D721Med (cell line): ENCODE measurements around the gene MPDU1.
A peak's percentile ranks its signal among the peaks of the same experiment; 100 is the strongest.

Experiments used
- DNase-seq: peaks from one replicate; pipeline ENCODE4 v3.0.0; 2011; ENCODE audit warnings: low spot score; ENCODE audit not compliant: insufficient read length
- FAIRE-seq: peaks from 2 replicates; lab custom pipeline; 2011; peaks lifted over from hg19 to GRCh38; lab: Jason Lieb, UNC
- TF ChIP-seq, protein P1 (sequence below): IDR thresholded peaks from 2 replicates; pipeline ENCODE4 v1.5.1; 2012; ENCODE audit warnings: mild to moderate bottlenecking, control low read depth; ENCODE audit not compliant: insufficient read depth; ENCODE audit errors: missing control alignments

Gene MPDU1

DNA sequence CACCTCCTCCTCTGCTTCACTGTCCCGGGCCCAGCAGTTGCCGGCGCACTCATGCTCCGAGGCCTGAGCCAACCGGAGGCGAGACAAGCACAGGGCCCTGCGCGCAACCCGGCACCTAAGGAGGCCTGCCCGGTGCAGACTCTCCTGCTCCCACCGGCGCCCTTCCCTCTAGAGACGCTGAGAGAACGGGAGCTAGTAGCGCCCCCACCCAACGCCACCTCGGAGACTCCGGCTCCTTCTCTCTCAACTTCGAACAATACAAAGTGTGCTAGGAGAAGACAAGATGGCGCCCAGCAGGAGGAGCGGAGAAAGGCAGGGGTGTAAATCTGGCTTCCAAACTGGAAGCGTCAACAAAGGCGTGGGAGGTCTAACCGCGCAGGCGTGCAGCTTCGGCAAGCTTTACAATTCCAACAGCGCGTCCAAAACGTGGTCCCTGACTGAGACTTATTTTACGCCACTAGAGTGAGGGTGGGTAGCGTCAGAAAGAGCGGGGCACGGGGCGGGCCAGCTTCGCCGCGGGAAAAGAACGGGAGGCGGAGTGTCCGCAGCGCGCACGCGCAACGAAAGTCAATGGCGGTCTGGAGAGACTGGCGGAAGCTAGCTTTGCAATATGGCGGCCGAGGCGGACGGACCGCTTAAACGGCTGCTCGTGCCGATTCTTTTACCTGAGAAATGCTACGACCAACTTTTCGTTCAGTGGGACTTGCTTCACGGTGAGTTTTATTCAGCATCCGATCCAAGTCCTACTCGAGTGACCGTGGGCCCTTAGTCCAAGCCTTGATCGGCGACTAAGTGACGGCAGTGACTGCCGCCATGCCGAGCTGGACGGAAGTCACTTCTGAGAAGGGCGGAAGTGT, at the start of gene MPDU1:
TSS of gene MPDU1 (plus strand) at position 600 of the 857 bp plus-strand sequence. CDS start at position 611, 11 bp downstream.
- TF ChIP-seq, protein P1, sequence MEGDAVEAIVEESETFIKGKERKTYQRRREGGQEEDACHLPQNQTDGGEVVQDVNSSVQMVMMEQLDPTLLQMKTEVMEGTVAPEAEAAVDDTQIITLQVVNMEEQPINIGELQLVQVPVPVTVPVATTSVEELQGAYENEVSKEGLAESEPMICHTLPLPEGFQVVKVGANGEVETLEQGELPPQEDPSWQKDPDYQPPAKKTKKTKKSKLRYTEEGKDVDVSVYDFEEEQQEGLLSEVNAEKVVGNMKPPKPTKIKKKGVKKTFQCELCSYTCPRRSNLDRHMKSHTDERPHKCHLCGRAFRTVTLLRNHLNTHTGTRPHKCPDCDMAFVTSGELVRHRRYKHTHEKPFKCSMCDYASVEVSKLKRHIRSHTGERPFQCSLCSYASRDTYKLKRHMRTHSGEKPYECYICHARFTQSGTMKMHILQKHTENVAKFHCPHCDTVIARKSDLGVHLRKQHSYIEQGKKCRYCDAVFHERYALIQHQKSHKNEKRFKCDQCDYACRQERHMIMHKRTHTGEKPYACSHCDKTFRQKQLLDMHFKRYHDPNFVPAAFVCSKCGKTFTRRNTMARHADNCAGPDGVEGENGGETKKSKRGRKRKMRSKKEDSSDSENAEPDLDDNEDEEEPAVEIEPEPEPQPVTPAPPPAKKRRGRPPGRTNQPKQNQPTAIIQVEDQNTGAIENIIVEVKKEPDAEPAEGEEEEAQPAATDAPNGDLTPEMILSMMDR, result no peak
- peak; percentile 83 for DNase-seq
- peak; percentile 51 for FAIRE-seq

DNA sequence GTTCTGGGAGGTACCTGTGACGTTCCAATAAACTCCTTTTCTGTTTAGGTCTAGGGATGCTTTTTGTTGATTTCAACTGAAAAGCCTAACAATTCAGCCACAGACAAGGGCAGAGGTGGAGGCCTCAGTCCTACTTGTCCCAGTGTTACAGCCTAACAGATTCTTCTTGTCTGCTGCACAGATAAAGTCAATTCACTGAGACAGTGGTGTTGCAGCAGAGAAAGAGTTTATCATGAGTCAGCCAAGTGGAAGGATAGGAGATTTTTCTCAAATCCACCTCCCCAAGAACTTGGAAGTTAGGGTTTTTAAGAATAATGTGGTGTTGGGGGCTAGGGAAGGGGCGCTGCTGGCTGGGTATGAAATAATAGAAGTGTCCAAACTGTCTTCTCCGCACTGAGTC, 45.6 kb upstream of the MPDU1 start:
- FAIRE-seq (no peak), DNase-seq (no peak)
- TF ChIP-seq, protein P1, result no peak

DNA sequence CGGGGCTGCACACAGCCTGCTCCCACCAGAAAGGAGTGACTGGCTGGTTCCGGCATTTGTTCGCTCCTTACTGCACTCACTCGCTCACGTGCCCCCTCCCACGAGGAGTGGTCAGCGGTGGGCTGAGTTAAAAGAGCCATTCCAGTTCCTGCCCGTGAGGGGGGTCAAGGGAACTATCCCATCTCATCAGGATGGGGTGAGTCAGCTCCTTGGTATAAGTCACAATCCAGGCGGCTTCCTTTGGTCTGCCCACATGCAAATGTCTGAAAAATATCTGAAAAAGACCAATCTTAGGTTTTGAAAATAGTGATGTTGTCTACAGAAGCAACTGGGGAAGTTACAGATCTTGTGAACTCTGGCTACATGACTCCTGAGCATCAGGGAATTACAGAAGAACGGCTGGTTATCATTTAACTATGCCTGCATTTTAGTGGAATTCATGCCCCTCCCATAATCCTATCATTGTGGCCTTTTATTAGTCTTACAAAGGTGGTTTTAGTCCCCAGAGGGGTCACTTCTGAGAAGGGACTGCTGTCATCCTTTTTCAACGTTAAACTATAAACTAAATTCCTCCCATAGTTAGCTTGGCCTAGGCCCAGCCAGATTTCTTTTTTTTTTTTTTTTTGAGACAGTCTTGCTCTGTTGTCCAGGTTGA, 44.6 kb upstream of the MPDU1 start:
- DNase-seq (no peak), FAIRE-seq (no peak)
- TF ChIP-seq, protein P1, result no peak

DNA sequence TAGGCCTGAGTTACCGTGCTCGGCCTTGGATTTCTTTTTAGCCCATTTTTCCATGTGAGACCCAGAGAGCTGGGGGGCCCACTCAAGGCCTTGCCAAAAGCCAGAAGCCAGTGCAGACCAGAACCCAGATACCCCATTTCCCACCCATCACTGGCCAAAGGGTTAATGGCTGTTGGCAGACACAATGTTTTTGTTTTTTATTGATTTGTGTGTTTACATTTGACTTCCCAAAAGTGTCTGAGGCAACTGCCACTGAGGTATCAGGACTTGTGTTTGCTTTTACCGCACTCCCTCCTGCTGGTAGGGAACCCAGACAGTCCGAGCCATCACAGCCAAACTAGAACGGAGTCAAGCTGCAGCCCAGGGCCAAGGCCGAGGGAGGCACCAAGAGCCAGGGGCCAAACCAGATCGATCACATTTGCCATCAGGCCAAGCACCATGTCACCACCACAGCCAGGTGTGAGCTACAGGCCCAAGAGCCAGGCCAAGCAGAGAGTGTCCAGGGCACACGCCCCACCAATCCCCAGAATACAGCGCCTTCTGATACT, 42.5 kb upstream of the MPDU1 start:
- DNase-seq (no peak), FAIRE-seq (no peak)
- TF ChIP-seq, protein P1, result no peak

DNA sequence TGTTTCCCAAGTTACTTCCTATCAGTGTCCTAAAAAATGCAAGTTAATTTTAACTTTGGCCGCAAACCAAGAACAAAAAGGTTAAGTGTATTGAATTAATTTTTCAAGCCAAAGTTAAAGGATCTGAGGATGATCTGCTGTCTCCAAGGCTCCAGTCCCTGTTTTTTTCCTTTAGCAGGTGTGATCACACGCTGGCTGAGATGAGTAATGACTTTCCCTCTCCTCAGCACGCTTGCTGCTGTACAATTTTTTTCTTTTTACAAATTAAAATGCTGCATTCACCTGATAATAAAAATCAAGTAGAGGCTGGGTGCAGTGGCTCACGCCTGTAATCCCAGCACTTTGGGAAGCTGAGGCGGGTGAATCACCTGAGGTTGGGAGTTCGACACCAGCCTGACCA, 38.7 kb upstream of the MPDU1 start:
- no peak for FAIRE-seq
- TF ChIP-seq, protein P1, result no peak
- no peak for DNase-seq

DNA sequence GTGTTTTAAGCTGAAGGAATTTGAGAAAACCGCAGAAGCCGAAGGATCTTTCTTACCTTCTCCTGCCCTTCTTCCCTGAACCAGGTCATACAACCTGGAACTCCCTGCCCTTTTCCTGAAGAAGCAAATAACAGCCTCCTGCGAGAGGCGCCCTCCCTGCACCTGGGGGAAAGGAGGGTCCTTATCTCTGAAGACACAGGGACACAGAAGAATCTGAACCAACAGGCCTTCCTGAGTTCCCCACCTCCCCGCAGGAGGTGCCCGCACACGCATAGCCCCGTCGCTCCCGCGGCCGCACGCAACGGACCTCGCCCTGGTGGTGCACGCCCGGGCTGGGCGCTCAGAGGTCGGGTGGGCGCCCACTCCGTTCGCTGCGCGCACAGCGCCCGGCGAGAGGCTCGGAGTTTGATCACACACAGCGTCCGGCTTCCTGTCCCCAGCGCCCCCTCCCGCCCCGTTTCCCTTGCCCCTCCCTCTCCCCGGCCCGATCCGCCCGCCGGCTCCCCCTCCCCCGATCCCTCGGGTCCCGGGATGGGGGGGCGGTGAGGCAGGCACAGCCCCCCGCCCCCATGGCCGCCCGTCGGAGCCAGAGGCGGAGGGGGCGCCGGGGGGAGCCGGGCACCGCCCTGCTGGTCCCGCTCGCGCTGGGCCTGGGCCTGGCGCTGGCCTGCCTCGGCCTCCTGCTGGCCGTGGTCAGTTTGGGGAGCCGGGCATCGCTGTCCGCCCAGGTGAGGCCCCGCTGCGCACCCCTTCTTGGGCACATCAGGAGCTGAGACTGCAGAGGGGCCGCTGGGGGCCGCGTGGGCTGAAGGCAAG, 34.9 kb upstream of the MPDU1 start, which contains the start of gene TNFSF12:
TSS of gene TNFSF12 (plus strand) at position 474 of the 816 bp plus-strand sequence. CDS start at position 570, 96 bp downstream.
- FAIRE-seq (no peak), DNase-seq (no peak)
- TF ChIP-seq, protein P1, result no peak
